Breast epithelium (tissue), 4 donors: ENCODE data around the gene GLMN. TPM values are rescaled to one million over a fixed set of nuclear protein-coding genes. Genes with fewer than 3 reads are reported as not detected.

Experiments used
- DNase-seq, 2 donors: peaks; one replicate each; pipeline ENCODE4 v3.0.0-alpha.2; 2019; ENCODE audit warnings: low spot score in 2 of 2
- H3K27ac ChIP-seq, 2 donors: fragments of 200-600 bp; sonication (generic) in 1 of 2; one replicate each; pipeline ENCODE4 v1.5.1; 2016 to 2019; ENCODE audit warnings: mild to moderate bottlenecking in 1 of 2
- H3K27me3 ChIP-seq, 2 donors: fragments of 200-600 bp; sonication (generic) in 1 of 2; one replicate each; pipeline versions ENCODE4 v1.5.1 to v1.6.0; 2017 to 2019; ENCODE audit warnings: control low read depth in 1 of 2, mild to moderate bottlenecking in 1 of 2
- H3K36me3 ChIP-seq: fragments of 200-600 bp; one replicate; pipeline ENCODE4 v1.5.1; 2019
- H3K4me1 ChIP-seq, 2 donors: fragments of 200-600 bp; sonication (generic); one replicate each; pipeline ENCODE4 v1.5.1; 2016 to 2019; ENCODE audit warnings: control low read depth in 1 of 2
- H3K4me3 ChIP-seq, 3 donors: fragments of 200-600 bp; sonication (generic); 1 replicate in 2 of 3; 2 replicates in 1 of 3; pipeline ENCODE4 v1.5.1; 2016 to 2019; ENCODE audit warnings: mild to moderate bottlenecking in 3 of 3, moderate library complexity in 2 of 3
- H3K9me3 ChIP-seq, 2 donors: fragments of 200-600 bp; sonication (generic) in 1 of 2; one replicate each; pipeline ENCODE4 v1.5.1; 2016 to 2019; ENCODE audit warnings: control low read depth in 1 of 2
- POLR2A ChIP-seq: fragments of 450-650 bp; IDR thresholded peaks from one replicate; pipeline ENCODE4 v1.6.1; 2016; ENCODE audit warnings: antibody characterized with exemption, mild to moderate bottlenecking, moderate library complexity
- POLR2AphosphoS5 ChIP-seq, 3 donors: sonication (generic); formaldehyde crosslinking; IDR thresholded peaks; one replicate each; pipeline ENCODE4 v1.6.1; 2017; ENCODE audit warnings: antibody characterized with exemption in 3 of 3
- intact Hi-C: fragments of 100-400 bp; cut with DNase I; formaldehyde crosslinking; loops from one replicate; pipeline ENCODE4 v1.15.1; 2023; ENCODE audit warnings: low total_unique reads
- total RNA-seq, 3 donors: library from RNA; depleted of rRNA; stranded (reverse); fragments of >200 nt; gene quantifications; one replicate each; pipeline ENCODE4 v1.1.0, GENCODE V29; 2016
- TF ChIP-seq, protein P1 (sequence below), 3 donors: fragments of 450-650 bp; IDR thresholded peaks; one replicate each; pipeline ENCODE4 v1.5.1; 2016 to 2017; ENCODE audit warnings: antibody characterized with exemption in 3 of 3, mild to moderate bottlenecking in 3 of 3, moderate library complexity in 3 of 3

GLMN gene
- total RNA-seq, 3 donors from 2014 or later = 8.8 to 17.0 (median 10.8) TPM

DNA sequence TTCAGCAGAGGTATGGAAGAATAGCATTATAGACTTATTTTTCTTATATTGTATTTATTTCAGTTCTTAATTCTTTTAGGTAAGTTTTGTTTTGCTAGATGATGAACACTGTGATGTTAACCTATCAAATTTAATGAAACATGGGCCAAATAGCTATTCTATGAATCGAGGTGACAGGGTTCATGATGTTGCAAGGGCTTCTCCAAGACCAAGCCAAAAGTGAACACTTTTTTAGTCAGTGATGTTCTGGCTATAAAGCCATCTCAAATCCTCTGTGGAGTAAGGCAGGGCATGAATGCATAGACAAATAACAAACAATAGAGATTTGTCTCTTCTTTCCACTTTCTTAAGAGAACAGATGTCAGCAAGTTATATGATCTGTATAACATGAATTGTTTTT lies 54.4 kb downstream of the GLMN start:
- no peak overlapping the region for H3K27ac ChIP-seq
- intact Hi-C loops = no loop called here
- no peaks in the 10 kb centered on the region for H3K36me3 ChIP-seq
- TF ChIP-seq POLR2AphosphoS5 (IDR thresholded peaks at IDR 0.05) (no peak), POLR2A (no peak)
- TF ChIP-seq, protein P1, sequence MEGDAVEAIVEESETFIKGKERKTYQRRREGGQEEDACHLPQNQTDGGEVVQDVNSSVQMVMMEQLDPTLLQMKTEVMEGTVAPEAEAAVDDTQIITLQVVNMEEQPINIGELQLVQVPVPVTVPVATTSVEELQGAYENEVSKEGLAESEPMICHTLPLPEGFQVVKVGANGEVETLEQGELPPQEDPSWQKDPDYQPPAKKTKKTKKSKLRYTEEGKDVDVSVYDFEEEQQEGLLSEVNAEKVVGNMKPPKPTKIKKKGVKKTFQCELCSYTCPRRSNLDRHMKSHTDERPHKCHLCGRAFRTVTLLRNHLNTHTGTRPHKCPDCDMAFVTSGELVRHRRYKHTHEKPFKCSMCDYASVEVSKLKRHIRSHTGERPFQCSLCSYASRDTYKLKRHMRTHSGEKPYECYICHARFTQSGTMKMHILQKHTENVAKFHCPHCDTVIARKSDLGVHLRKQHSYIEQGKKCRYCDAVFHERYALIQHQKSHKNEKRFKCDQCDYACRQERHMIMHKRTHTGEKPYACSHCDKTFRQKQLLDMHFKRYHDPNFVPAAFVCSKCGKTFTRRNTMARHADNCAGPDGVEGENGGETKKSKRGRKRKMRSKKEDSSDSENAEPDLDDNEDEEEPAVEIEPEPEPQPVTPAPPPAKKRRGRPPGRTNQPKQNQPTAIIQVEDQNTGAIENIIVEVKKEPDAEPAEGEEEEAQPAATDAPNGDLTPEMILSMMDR (IDR thresholded peaks at IDR 0.05) = no peak
- no peak for DNase-seq
- no peaks in the 10 kb centered on the region for H3K4me1 ChIP-seq
- no peak overlapping the region for H3K4me3 ChIP-seq
- H3K9me3 ChIP-seq = no peaks in the 10 kb centered on the region
- no peaks in the 10 kb centered on the region for H3K27me3 ChIP-seq

DNA sequence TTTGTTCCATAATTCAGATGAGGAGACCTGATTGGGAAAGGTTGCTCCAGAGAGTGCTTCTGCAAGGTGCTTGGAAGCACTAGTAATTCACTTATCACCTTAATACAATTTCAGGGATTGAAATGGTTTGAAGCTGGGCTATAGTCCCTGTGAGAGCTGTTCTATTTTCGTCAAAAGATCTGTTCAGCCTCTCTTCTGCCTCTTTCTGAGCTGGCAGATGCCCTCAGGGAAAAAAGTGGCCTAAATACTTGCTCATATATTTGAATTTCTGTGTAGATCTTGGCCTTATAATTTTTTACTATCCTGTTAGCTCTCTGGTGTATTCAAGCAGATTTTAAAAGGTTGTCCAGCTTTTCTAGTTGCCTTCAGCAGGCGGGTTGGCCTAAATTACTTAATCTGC lies 58.8 kb downstream of the GLMN start:
- Histone ChIP-seq H3K27me3 (peaks cover 0 to 3% of the 10 kb centered on the region in 2 donors), H3K9me3 (no peaks in the 10 kb centered on the region), H3K27ac (no peak overlapping the region), H3K4me3 (no peak overlapping the region), H3K4me1 (no peaks in the 10 kb centered on the region), H3K36me3 (no peaks in the 10 kb centered on the region)
- TF ChIP-seq POLR2A (no peak), POLR2AphosphoS5 (IDR thresholded peaks at IDR 0.05) (no peak)
- TF ChIP-seq, protein P1 (IDR thresholded peaks at IDR 0.05) = no peak
- intact Hi-C loops = no loop called here
- DNase-seq = no peak

DNA sequence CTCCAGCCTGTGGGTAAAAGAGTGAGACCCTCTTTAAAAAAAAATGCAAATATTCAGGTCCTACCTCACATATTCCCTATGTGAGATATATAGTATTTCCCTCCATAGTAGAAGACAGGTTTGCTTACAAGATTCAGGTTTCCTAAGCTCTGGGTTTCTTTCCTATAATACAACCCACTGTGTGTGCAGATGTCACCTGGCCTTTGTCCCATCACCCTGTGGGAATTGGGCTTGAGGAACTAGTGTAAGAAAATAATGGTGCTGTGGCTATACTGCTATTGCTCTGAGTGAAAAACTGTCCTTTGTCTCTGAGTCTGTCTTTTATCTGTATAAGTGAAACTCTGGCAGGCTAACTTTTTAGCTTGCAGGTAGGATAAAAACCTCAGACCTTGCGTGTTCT lies 68.1 kb downstream of the GLMN start:
- H3K27ac ChIP-seq = no peak overlapping the region
- no peaks in the 10 kb centered on the region for H3K4me1 ChIP-seq
- TF ChIP-seq POLR2AphosphoS5 (IDR thresholded peaks at IDR 0.05) = no peak
- no peak for TF ChIP-seq POLR2A
- TF ChIP-seq, protein P1 (IDR thresholded peaks at IDR 0.05) = no peak
- H3K9me3 ChIP-seq = no peaks in the 10 kb centered on the region
- H3K4me3 ChIP-seq = no peak overlapping the region
- H3K27me3 ChIP-seq = no peaks in the 10 kb centered on the region
- DNase-seq = no peak
- no peaks in the 10 kb centered on the region for H3K36me3 ChIP-seq
- intact Hi-C loops = no loop called here

DNA sequence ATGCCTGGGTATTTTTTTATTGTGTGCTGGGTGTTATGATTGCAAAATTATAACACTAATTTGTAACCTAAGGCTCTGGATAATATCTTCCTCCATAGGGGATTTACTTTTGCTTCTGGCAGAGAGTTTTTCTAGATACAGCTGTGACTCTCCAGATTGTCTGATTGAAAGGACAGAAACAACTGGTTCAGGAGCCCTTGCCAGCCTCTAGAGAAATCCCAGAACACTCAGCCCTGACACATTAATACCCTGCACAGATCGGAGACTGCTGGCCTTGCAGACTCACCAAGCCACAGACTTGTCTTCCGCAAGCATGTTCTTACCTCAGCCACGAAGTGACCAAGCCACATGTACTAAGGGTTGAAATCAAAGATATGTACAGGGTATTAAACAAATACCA lies 70.4 kb downstream of the GLMN start:
- Histone ChIP-seq H3K4me1 (no peaks in the 10 kb centered on the region), H3K36me3 (no peaks in the 10 kb centered on the region), H3K9me3 (no peaks in the 10 kb centered on the region), H3K4me3 (no peak overlapping the region), H3K27me3 (no peaks in the 10 kb centered on the region), H3K27ac (no peak overlapping the region)
- intact Hi-C loops = no loop called here
- TF ChIP-seq POLR2A (no peak), POLR2AphosphoS5 (IDR thresholded peaks at IDR 0.05) (no peak)
- TF ChIP-seq, protein P1 (IDR thresholded peaks at IDR 0.05) = no peak
- no peak for DNase-seq

DNA sequence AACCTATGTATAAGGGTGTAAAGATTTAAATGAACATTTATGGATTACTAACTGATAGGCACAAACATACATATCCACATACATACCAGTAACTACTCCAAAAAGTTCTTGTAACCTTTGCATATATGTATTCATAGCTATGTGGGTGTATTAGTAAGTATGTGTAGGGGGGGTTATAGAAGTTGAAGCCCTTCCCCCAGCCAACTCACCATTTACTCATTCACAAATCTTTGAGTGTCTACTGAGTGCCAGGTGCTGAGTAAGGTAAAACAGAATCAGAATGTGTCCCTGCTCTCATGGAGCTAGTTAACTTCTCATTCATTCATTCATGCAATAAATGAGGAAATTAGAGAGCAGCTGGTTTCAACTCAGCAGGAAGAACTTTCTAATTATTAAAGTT lies 79.8 kb downstream of the GLMN start:
- Histone ChIP-seq H3K27ac (no peak overlapping the region), H3K27me3 (no peaks in the 10 kb centered on the region), H3K4me3 (no peak overlapping the region), H3K9me3 (no peaks in the 10 kb centered on the region), H3K36me3 (no peaks in the 10 kb centered on the region), H3K4me1 (no peaks in the 10 kb centered on the region)
- DNase-seq = no peak
- no peak for TF ChIP-seq POLR2AphosphoS5 (IDR thresholded peaks at IDR 0.05)
- no peak for TF ChIP-seq POLR2A
- TF ChIP-seq, protein P1 (IDR thresholded peaks at IDR 0.05) = no peak
- intact Hi-C loops = no loop called here
